Measurements from ENCODE around the gene CHDH. TPM values are rescaled to one million over a fixed set of nuclear protein-coding genes. Genes with fewer than 3 reads are reported as not detected.

The CHDH gene
- total RNA-seq, 2 experiments from 2014 or later: 0.31 to 0.60 TPM

DNA sequence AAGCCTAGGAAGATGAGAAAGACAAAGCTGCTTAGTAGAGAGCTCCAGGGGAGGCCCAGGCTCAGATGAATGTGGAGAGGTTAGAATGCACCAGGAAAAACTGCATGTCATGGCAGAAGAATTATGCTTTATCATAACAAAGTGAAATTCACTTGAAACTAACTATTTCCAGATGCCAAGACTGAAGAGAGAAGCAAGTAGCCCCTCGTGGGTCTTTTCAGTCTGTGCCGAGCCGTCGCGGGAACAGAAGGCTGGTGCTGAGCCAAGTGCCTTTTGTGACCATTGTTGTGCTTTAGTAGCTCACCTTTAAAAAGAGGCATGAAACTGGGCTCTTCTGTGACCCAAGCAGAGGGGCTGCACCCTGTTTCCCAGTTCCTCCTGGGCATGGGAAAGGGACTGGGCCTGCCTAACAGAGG is 73.2 kb downstream of the CHDH start:
- H3K9me3 Mint-ChIP-seq: no peaks in the 10 kb centered on the region
- Histone ChIP-seq H3K27me3 (ENCODE audit: control insufficient read depth in 1 of 2, insufficient read depth in 2 of 2, low read length in 2 of 2) (peaks cover 0 to 4% of the 10 kb centered on the region in 2 experiments), H3K4me3 (ENCODE audit: low read length) (no peak overlapping the region), H3K4me1 (ENCODE audit: insufficient read depth, low read length) (no peaks in the 10 kb centered on the region), H3K36me3 (ENCODE audit: insufficient read depth, low read length) (no peaks in the 10 kb centered on the region), H3K9me3 (ENCODE audit: control insufficient read depth in 1 of 2, insufficient read depth in 1 of 2, low read length in 2 of 2) (no peaks in the 10 kb centered on the region), H3K27ac (ENCODE audit: low read depth in 1 of 2, low read length in 2 of 2) (no peak overlapping the region)
- H3K36me3 Mint-ChIP-seq (ENCODE audit: low read depth): no peaks in the 10 kb centered on the region
- ChIA-PET CTCF (no interaction called here), POLR2A (no interaction called here)
- H3K4me3 Mint-ChIP-seq: no peak overlapping the region
- ATAC-seq (ENCODE audit: poor library complexity) (no peak), DNase-seq (no peak)
- intact Hi-C loops (cut with DNase I, micrococcal nuclease): no loop called here
- H3K27ac Mint-ChIP-seq: no peak overlapping the region
- TF ChIP-seq, protein P1, sequence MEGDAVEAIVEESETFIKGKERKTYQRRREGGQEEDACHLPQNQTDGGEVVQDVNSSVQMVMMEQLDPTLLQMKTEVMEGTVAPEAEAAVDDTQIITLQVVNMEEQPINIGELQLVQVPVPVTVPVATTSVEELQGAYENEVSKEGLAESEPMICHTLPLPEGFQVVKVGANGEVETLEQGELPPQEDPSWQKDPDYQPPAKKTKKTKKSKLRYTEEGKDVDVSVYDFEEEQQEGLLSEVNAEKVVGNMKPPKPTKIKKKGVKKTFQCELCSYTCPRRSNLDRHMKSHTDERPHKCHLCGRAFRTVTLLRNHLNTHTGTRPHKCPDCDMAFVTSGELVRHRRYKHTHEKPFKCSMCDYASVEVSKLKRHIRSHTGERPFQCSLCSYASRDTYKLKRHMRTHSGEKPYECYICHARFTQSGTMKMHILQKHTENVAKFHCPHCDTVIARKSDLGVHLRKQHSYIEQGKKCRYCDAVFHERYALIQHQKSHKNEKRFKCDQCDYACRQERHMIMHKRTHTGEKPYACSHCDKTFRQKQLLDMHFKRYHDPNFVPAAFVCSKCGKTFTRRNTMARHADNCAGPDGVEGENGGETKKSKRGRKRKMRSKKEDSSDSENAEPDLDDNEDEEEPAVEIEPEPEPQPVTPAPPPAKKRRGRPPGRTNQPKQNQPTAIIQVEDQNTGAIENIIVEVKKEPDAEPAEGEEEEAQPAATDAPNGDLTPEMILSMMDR (IDR thresholded peaks at IDR 0.05): no peak
- peaks cover 18% of the 10 kb centered on the region for H3K27me3 Mint-ChIP-seq
- H3K4me1 Mint-ChIP-seq (ENCODE audit: low read depth): no peaks in the 10 kb centered on the region

DNA sequence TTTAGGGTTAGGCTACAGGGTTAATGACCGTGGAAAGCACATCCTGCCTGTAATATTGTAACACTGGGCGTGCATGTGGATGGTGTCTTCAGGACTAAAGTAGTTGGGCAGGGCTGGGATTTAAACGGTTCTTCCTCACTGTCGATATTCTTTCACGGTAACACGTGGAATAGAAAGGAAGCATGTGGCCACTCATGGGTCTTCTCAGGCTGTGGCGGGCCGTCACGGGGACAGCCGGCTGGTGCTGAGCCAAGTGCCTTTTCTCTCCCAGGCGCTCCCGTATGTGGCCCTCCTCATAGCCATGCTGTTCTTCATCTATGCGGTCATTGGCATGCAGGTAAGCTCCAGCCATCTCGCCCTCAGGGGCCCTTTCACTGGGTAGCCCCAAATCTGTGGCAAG is 73.7 kb downstream of the CHDH start:
- H3K4me3 Mint-ChIP-seq: no peak overlapping the region
- no peaks in the 10 kb centered on the region for H3K36me3 Mint-ChIP-seq (ENCODE audit: low read depth)
- CTCF ChIA-PET: no interaction called here
- H3K27ac Mint-ChIP-seq: no peak overlapping the region
- Histone ChIP-seq H3K4me1 (ENCODE audit: insufficient read depth, low read length) (no peaks in the 10 kb centered on the region), H3K36me3 (ENCODE audit: insufficient read depth, low read length) (no peaks in the 10 kb centered on the region), H3K27ac (ENCODE audit: low read depth in 1 of 2, low read length in 2 of 2) (no peak overlapping the region), H3K27me3 (ENCODE audit: control insufficient read depth in 1 of 2, insufficient read depth in 2 of 2, low read length in 2 of 2) (peaks cover 0 to 4% of the 10 kb centered on the region in 2 experiments), H3K4me3 (ENCODE audit: low read length) (no peak overlapping the region), H3K9me3 (ENCODE audit: control insufficient read depth in 1 of 2, insufficient read depth in 1 of 2, low read length in 2 of 2) (no peaks in the 10 kb centered on the region)
- no peak for ATAC-seq (ENCODE audit: poor library complexity)
- DNase-seq: no peak
- H3K27me3 Mint-ChIP-seq: peaks cover 22% of the 10 kb centered on the region
- H3K9me3 Mint-ChIP-seq: no peaks in the 10 kb centered on the region
- intact Hi-C loops (cut with DNase I, micrococcal nuclease): no loop called here
- TF ChIP-seq, protein P1 (IDR thresholded peaks at IDR 0.05): no peak
- POLR2A ChIA-PET: no interaction called here
- no peaks in the 10 kb centered on the region for H3K4me1 Mint-ChIP-seq (ENCODE audit: low read depth)

DNA sequence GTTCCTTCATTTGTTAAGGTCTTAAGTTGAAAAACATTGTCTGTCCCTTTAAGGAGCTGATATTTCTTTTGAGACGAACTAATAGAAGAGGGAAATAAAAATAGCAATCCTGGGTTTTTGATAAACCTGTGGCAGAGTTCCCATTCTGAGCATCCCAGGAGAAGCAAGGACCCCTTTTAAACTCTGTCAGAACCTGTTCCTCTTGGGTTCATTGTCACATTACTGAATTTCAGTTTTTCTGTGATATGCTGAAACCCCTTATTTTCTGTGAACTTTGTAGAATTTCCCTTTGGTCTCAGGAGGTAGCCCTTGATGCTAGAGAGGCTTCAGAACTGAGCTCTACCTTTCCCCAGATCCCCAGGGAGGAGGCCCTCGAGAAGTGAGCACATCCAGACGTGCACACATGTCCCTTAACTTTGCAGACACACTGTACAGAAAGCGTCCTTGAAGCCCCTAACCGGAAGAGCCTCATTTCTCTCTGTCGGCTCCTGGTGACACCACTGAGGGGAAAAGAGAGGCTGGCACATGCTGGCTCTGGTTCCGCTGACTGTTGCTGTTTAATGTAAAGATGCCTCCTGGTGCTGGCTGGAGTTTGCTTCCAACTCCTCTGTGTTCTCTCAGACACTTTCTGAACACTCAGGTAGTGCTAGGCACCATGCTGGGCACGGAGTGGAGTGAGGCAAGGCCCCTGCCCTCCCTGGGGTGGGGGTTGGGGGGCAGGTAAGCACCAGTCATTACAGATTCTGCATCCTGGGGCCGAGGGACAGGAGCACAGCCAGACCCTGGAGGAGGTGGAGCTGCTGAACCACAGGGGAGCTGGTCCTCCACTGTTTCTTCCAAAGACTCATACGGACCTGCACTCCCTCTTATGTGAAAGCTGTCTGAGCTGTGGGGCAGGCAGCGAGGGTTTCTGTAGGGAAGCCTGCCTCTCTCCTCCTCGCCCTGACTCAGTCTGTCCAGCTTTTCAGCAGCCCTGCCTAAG is 77.5 kb downstream of the CHDH start:
- Histone ChIP-seq H3K27ac (ENCODE audit: low read depth in 1 of 2, low read length in 2 of 2) (no peak overlapping the region), H3K9me3 (ENCODE audit: control insufficient read depth in 1 of 2, insufficient read depth in 1 of 2, low read length in 2 of 2) (no peaks in the 10 kb centered on the region), H3K4me1 (ENCODE audit: insufficient read depth, low read length) (no peaks in the 10 kb centered on the region), H3K4me3 (ENCODE audit: low read length) (no peak overlapping the region), H3K36me3 (ENCODE audit: insufficient read depth, low read length) (no peaks in the 10 kb centered on the region), H3K27me3 (ENCODE audit: control insufficient read depth in 1 of 2, insufficient read depth in 2 of 2, low read length in 2 of 2) (peaks cover 0 to 4% of the 10 kb centered on the region in 2 experiments)
- Mint-ChIP-seq H3K27ac (no peak overlapping the region), H3K27me3 (peaks cover 29% of the 10 kb centered on the region), H3K36me3 (ENCODE audit: low read depth) (no peaks in the 10 kb centered on the region), H3K4me3 (no peak overlapping the region), H3K4me1 (ENCODE audit: low read depth) (no peaks in the 10 kb centered on the region), H3K9me3 (no peaks in the 10 kb centered on the region)
- CTCF ChIA-PET: no interaction called here
- intact Hi-C loops (cut with DNase I, micrococcal nuclease): no loop called here
- no peak for ATAC-seq (ENCODE audit: poor library complexity)
- DNase-seq: no peak
- POLR2A ChIA-PET: interaction anchor here (0.9 kb wide), 1 partner anchor 81 kb away, joined by 4 read pairs; no protein-coding TSS in a partner anchor
- TF ChIP-seq, protein P1 (IDR thresholded peaks at IDR 0.05): no peak

Data from CD4-positive, alpha-beta T cell (primary cell).